Upper lobe of right lung (tissue), 1 donor: ENCODE data around the gene CD27. TPM values are rescaled to one million over a fixed set of nuclear protein-coding genes. Genes with fewer than 3 reads are reported as not detected.

Experiments
- total RNA-seq: library from RNA; stranded (reverse); fragmentation: NEBNext Ultra II Directional; extraction: Animal tissue kit (Norgen Biotek cat#: 25700); gene quantifications from one replicate; pipeline ENCODE4 v1.2.1, GENCODE V29; 2021
- donor health status: DM: no; HTN: yes; CAD: no; lungs with severe emphysema.

Gene CD27
- total RNA-seq, 1 donor from 2014 or later = 1.5 TPM

Other genes with a start within 250 kb of the CD27 start
- 445 TPM for gene CD9, start 244.6 kb upstream of the CD27 start, total RNA-seq
- gene PLEKHG6, start 134.3 kb upstream of the CD27 start, total RNA-seq = 5.1 TPM
- 185 TPM for gene TNFRSF1A, start 102.9 kb upstream of the CD27 start, total RNA-seq
- 199 TPM for gene SCNN1A, start 69.4 kb upstream of the CD27 start, total RNA-seq
- gene LTBR, start 60.8 kb upstream of the CD27 start, total RNA-seq = 156 TPM
- 28.4 TPM for gene TAPBPL, start 7.1 kb downstream of the CD27 start, total RNA-seq
- 6.3 TPM for gene VAMP1, start 25.7 kb downstream of the CD27 start, total RNA-seq
- 114 TPM for gene MRPL51, start 48.3 kb downstream of the CD27 start, total RNA-seq
- gene NCAPD2, start 49.1 kb downstream of the CD27 start, total RNA-seq = 26.7 TPM
- 736 TPM for gene GAPDH, start 89.6 kb downstream of the CD27 start, total RNA-seq
- gene IFFO1, start 111.1 kb downstream of the CD27 start, total RNA-seq = 23.5 TPM
- gene NOP2, start 123.3 kb downstream of the CD27 start, total RNA-seq = 32.2 TPM
- 160 TPM for gene CHD4, start 162.4 kb downstream of the CD27 start, total RNA-seq
- gene LPAR5, start 191.0 kb downstream of the CD27 start, total RNA-seq = 2.5 TPM
- gene ACRBP, start 202.5 kb downstream of the CD27 start, total RNA-seq = 3.8 TPM
- gene ING4, start 218.2 kb downstream of the CD27 start, total RNA-seq = 38.0 TPM
- 53.6 TPM for gene ZNF384, start 244.4 kb downstream of the CD27 start, total RNA-seq